Endodermal cell (in vitro differentiated cells): Measurements from ENCODE around the gene GRK1. TPM values are rescaled to one million over a fixed set of nuclear protein-coding genes. Genes with fewer than 3 reads are reported as not detected.

Experiments used
- DNase-seq: peaks from one replicate; pipeline ENCODE4 v3.0.0-alpha.2; 2017
- H3K27ac ChIP-seq: 2 replicates; pipeline ENCODE4 v1.5.1; 2013; ENCODE audit warnings: mild to moderate bottlenecking, low read depth, low read length, moderate library complexity
- H3K27me3 ChIP-seq: 2 replicates; pipeline ENCODE4 v1.6.1; 2013; ENCODE audit warnings: mild to moderate bottlenecking, low read length, moderate library complexity; ENCODE audit not compliant: insufficient read depth, control insufficient read depth, poor library complexity, severe bottlenecking
- H3K36me3 ChIP-seq: 2 replicates; pipeline ENCODE4 v1.7.0; 2013; ENCODE audit warnings: mild to moderate bottlenecking, low read length, moderate library complexity; ENCODE audit not compliant: control insufficient read depth, insufficient read depth
- H3K4me1 ChIP-seq: one replicate; pipeline ENCODE4 v1.7.0; 2013; ENCODE audit warnings: low read length; ENCODE audit not compliant: control insufficient read depth, insufficient read depth
- H3K4me3 ChIP-seq: 2 replicates; pipeline ENCODE4 v1.5.1; 2013; ENCODE audit warnings: mild to moderate bottlenecking, low read length, moderate library complexity
- H3K9ac ChIP-seq: 2 replicates; pipeline ENCODE4 v1.6.1; 2013; ENCODE audit warnings: mild to moderate bottlenecking, low read length, moderate library complexity; ENCODE audit not compliant: poor library complexity, severe bottlenecking; ENCODE audit errors: extremely low read depth
- H3K9me3 ChIP-seq: 2 replicates; pipeline ENCODE4 v1.6.1; 2013; ENCODE audit warnings: mild to moderate bottlenecking, low read length, moderate library complexity; ENCODE audit not compliant: control insufficient read depth
- H3K27ac Mint-ChIP-seq: 2 replicates; pipeline ENCODE4 v1.8.0; 2020; ENCODE audit warnings: mixed read lengths
- H3K27me3 Mint-ChIP-seq: 2 replicates; pipeline ENCODE4 v1.8.0; 2021; ENCODE audit warnings: mild to moderate bottlenecking, mixed read lengths; ENCODE audit not compliant: insufficient read depth
- H3K36me3 Mint-ChIP-seq: 2 replicates; pipeline ENCODE4 v1.8.0; 2020; ENCODE audit warnings: low read depth, mixed read lengths
- H3K4me1 Mint-ChIP-seq: 2 replicates; pipeline ENCODE4 v1.8.0; 2020; ENCODE audit warnings: mixed read lengths
- H3K4me3 Mint-ChIP-seq: 2 replicates; pipeline ENCODE4 v1.8.0; 2020; ENCODE audit warnings: mild to moderate bottlenecking, moderate library complexity, mixed read lengths
- H3K9me3 Mint-ChIP-seq: 2 replicates; pipeline ENCODE4 v1.8.0; 2020; ENCODE audit warnings: mild to moderate bottlenecking, mixed read lengths
- WGBS, 2 experiments: methylation state at CpG; one replicate each; pipeline versions ENCODE4 v1.1.5 to v1.1.7; 2013; ENCODE audit warnings: missing lambda C conversion rate in 2 of 2, mixed read lengths in 1 of 2; ENCODE audit not compliant: insufficient coverage in 1 of 2, insufficient read length in 1 of 2; 5-methylcytosine and 5-hydroxymethylcytosine counted together
- total RNA-seq, 2 donors: library from RNA; stranded (reverse); fragmentation: NEBNext Ultra II Directional in 1 of 2; extraction: Animal tissue kit (Norgen Biotek cat#: 25700) in 1 of 2; gene quantifications; 2 replicates in 1 of 2; 3 replicates in 1 of 2; pipeline ENCODE4 v1.2.1, GENCODE V29; 2021
- TF ChIP-seq, protein P1 (sequence below): fragments of 200-600 bp; sonication (generic); conservative IDR thresholded peaks from 2 replicates; pipeline ENCODE4 v1.5.0; 2021; ENCODE audit warnings: antibody characterized with exemption, mild to moderate bottlenecking

Gene GRK1
- total RNA-seq, 2 donors from 2014 or later: 1.7 to 2.5 TPM

GRCh38 chr13:113774177-113775107 is 107.4 kb downstream of the GRK1 start:
- Mint-ChIP-seq H3K27ac (no peak overlapping the region), H3K4me1 (no peaks in the 10 kb centered on the region), H3K4me3 (no peak overlapping the region), H3K27me3 (peaks cover 4% of the 10 kb centered on the region), H3K9me3 (peaks cover 4% of the 10 kb centered on the region), H3K36me3 (no peaks in the 10 kb centered on the region)
- Histone ChIP-seq H3K4me1 (no peaks in the 10 kb centered on the region), H3K27me3 (peaks cover 20% of the 10 kb centered on the region), H3K9ac (no peak overlapping the region), H3K27ac (no peak overlapping the region), H3K9me3 (no peaks in the 10 kb centered on the region), H3K4me3 (no peak overlapping the region), H3K36me3 (no peaks in the 10 kb centered on the region)
- TF ChIP-seq, protein P1, sequence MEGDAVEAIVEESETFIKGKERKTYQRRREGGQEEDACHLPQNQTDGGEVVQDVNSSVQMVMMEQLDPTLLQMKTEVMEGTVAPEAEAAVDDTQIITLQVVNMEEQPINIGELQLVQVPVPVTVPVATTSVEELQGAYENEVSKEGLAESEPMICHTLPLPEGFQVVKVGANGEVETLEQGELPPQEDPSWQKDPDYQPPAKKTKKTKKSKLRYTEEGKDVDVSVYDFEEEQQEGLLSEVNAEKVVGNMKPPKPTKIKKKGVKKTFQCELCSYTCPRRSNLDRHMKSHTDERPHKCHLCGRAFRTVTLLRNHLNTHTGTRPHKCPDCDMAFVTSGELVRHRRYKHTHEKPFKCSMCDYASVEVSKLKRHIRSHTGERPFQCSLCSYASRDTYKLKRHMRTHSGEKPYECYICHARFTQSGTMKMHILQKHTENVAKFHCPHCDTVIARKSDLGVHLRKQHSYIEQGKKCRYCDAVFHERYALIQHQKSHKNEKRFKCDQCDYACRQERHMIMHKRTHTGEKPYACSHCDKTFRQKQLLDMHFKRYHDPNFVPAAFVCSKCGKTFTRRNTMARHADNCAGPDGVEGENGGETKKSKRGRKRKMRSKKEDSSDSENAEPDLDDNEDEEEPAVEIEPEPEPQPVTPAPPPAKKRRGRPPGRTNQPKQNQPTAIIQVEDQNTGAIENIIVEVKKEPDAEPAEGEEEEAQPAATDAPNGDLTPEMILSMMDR: no peak
- DNase-seq: no peak
- 75% methylated on average over 6 to 9 of the region's 9 CpGs for WGBS, 2 experiments

DNA sequence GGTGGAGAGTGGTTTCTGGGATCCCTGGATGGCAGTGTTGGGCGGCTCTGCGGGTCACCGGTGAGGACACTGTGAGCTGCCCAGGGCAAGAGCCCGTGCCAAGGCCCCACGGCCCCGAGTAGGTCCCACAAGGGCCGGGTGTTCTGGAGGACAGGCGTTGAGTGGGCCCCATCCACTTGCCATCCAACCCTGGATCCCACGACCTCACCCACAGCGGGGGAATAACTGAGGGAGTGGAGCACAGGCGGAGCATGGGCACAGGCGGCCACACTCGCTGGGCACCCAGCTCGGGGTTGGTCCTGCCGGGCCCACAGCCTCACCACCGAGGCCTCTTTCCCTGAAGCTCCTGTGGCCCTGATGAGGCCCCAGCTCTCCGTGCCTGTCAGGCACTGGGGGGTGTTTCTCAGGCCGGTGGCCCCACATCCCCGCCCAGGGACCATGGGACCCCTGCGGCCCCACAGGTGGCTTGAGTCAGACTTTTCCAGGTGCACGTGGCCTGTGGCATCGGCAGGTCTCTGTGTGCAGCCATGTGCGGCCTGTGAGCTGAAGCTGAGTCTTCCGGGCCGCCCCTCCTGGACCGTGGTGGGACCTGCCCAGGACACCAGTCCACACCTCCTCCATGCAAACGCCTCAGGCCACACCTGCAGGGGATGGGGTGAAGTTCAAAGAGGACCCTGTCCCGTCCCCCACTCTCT is 108.6 kb downstream of the GRK1 start:
- DNase-seq: no peak
- no peak overlapping the region for H3K4me3 ChIP-seq
- H3K9me3 ChIP-seq: no peaks in the 10 kb centered on the region
- H3K9ac ChIP-seq: no peak overlapping the region
- WGBS, 2 experiments: 84 to 93% methylated on average over 16 to 28 of the region's 28 CpGs
- Mint-ChIP-seq H3K4me1 (no peaks in the 10 kb centered on the region), H3K4me3 (no peak overlapping the region), H3K36me3 (no peaks in the 10 kb centered on the region), H3K9me3 (peaks cover 4% of the 10 kb centered on the region), H3K27ac (no peak overlapping the region), H3K27me3 (peaks cover 3% of the 10 kb centered on the region)
- H3K36me3 ChIP-seq: no peaks in the 10 kb centered on the region
- H3K27ac ChIP-seq: no peak overlapping the region
- peaks cover 21% of the 10 kb centered on the region for H3K27me3 ChIP-seq
- TF ChIP-seq, protein P1: no peak
- H3K4me1 ChIP-seq: no peaks in the 10 kb centered on the region

GRCh38 chr13:113776231-113777125 is 109.5 kb downstream of the GRK1 start:
- no peak for DNase-seq
- H3K9ac ChIP-seq: no peak overlapping the region
- no peak overlapping the region for H3K4me3 ChIP-seq
- peaks cover 26% of the 10 kb centered on the region for H3K27me3 ChIP-seq
- no peak overlapping the region for H3K4me3 Mint-ChIP-seq
- H3K27ac Mint-ChIP-seq: no peak overlapping the region
- H3K36me3 ChIP-seq: no peaks in the 10 kb centered on the region
- H3K9me3 ChIP-seq: no peaks in the 10 kb centered on the region
- WGBS, 2 experiments: 83 to 87% methylated on average over 32 to 35 of the region's 35 CpGs
- H3K27me3 Mint-ChIP-seq: peaks cover 3% of the 10 kb centered on the region
- H3K9me3 Mint-ChIP-seq: peaks cover 4% of the 10 kb centered on the region
- TF ChIP-seq, protein P1: no peak
- no peaks in the 10 kb centered on the region for H3K4me1 Mint-ChIP-seq
- no peak overlapping the region for H3K27ac ChIP-seq
- no peaks in the 10 kb centered on the region for H3K36me3 Mint-ChIP-seq
- H3K4me1 ChIP-seq: no peaks in the 10 kb centered on the region
